Stimulated activated naive CD8-positive, alpha-beta T cell treated with anti-CD3 and anti-CD28 coated beads, Interleukin-15, Interleukin-2, amounts not matched to agents 100 ng/mL and 50 ng/mL, for 24 hours (primary cell): ENCODE measurements around the gene SFXN5.
"Not testable (repeated sequence)": the region's sequence is repeated elsewhere in the genome, so short reads cannot be mapped to it uniquely, and the experiment has no call there.

Source experiments
- H3K27ac Mint-ChIP-seq: one replicate; pipeline ENCODE4 v1.8.0; 2021; ENCODE audit warnings: mild to moderate bottlenecking, mixed read lengths
- H3K27me3 Mint-ChIP-seq: one replicate; pipeline ENCODE4 v1.8.0; 2021; ENCODE audit warnings: mixed read lengths
- H3K36me3 Mint-ChIP-seq: one replicate; pipeline ENCODE4 v1.8.0; 2021; ENCODE audit warnings: low read depth, mixed read lengths
- H3K4me1 Mint-ChIP-seq: one replicate; pipeline ENCODE4 v1.8.0; 2021; ENCODE audit warnings: low read depth, mixed read lengths
- H3K4me3 Mint-ChIP-seq: one replicate; pipeline ENCODE4 v1.8.0; 2021; ENCODE audit warnings: mild to moderate bottlenecking, mixed read lengths
- H3K9me3 Mint-ChIP-seq: one replicate; pipeline ENCODE4 v1.8.0; 2021; ENCODE audit warnings: mixed read lengths

The SFXN5 gene

GRCh38 chr2:73107211-73107926 lies 35.9 kb upstream of the SFXN5 start:
- Mint-ChIP-seq H3K27me3 (peaks cover 7% of the 10 kb centered on the region), H3K36me3 (no peaks in the 10 kb centered on the region), H3K27ac (no peak overlapping the region), H3K9me3 (no peaks in the 10 kb centered on the region), H3K4me1 (peaks cover 19% of the 10 kb centered on the region), H3K4me3 (no peak overlapping the region)

- H3K27ac Mint-ChIP-seq, result no peak overlapping the region
- no peak overlapping the region for H3K4me3 Mint-ChIP-seq
- peaks cover 7% of the 10 kb centered on the region for H3K27me3 Mint-ChIP-seq
- no peaks in the 10 kb centered on the region for H3K9me3 Mint-ChIP-seq
- peaks cover 16% of the 10 kb centered on the region for H3K4me1 Mint-ChIP-seq
- H3K36me3 Mint-ChIP-seq, result no peaks in the 10 kb centered on the region
Measured at GRCh38 chr2:73106791-73107190, 35.3 kb upstream of the SFXN5 start.

GRCh38 chr2:73105511-73105971 lies 34.0 kb upstream of the SFXN5 start:
- no peaks in the 10 kb centered on the region for H3K36me3 Mint-ChIP-seq
- H3K9me3 Mint-ChIP-seq, result no peaks in the 10 kb centered on the region
- no peak overlapping the region for H3K27ac Mint-ChIP-seq
- peaks cover 3% of the 10 kb centered on the region for H3K4me1 Mint-ChIP-seq
- no peaks in the 10 kb centered on the region for H3K27me3 Mint-ChIP-seq
- H3K4me3 Mint-ChIP-seq, result no peak overlapping the region

- no peaks in the 10 kb centered on the region for H3K9me3 Mint-ChIP-seq
- no peak overlapping the region for H3K27ac Mint-ChIP-seq
- H3K27me3 Mint-ChIP-seq, result no peaks in the 10 kb centered on the region
- no peak overlapping the region for H3K4me3 Mint-ChIP-seq
- no peaks in the 10 kb centered on the region for H3K36me3 Mint-ChIP-seq
- H3K4me1 Mint-ChIP-seq, result peaks cover 2% of the 10 kb centered on the region
Measured at GRCh38 chr2:73104933-73105332, 33.4 kb upstream of the SFXN5 start.

- no peaks in the 10 kb centered on the region for H3K4me1 Mint-ChIP-seq
- H3K27me3 Mint-ChIP-seq, result no peaks in the 10 kb centered on the region
- H3K4me3 Mint-ChIP-seq, result no peak overlapping the region
- no peaks in the 10 kb centered on the region for H3K9me3 Mint-ChIP-seq
- no peak overlapping the region for H3K27ac Mint-ChIP-seq
- H3K36me3 Mint-ChIP-seq, result no peaks in the 10 kb centered on the region
Measured at GRCh38 chr2:73103018-73103542, 31.6 kb upstream of the SFXN5 start.

GRCh38 chr2:73101626-73102256 lies 30.2 kb upstream of the SFXN5 start:
- no peaks in the 10 kb centered on the region for H3K4me1 Mint-ChIP-seq
- no peak overlapping the region for H3K4me3 Mint-ChIP-seq
- no peaks in the 10 kb centered on the region for H3K27me3 Mint-ChIP-seq
- no peaks in the 10 kb centered on the region for H3K36me3 Mint-ChIP-seq
- no peak overlapping the region for H3K27ac Mint-ChIP-seq
- no peaks in the 10 kb centered on the region for H3K9me3 Mint-ChIP-seq

GRCh38 chr2:73100956-73101355 lies 29.4 kb upstream of the SFXN5 start:
- no peak overlapping the region for H3K27ac Mint-ChIP-seq
- H3K4me1 Mint-ChIP-seq, result no peaks in the 10 kb centered on the region
- no peaks in the 10 kb centered on the region for H3K9me3 Mint-ChIP-seq
- H3K27me3 Mint-ChIP-seq, result no peaks in the 10 kb centered on the region
- H3K4me3 Mint-ChIP-seq, result no peak overlapping the region
- no peaks in the 10 kb centered on the region for H3K36me3 Mint-ChIP-seq

GRCh38 chr2:73099486-73099885 lies 28.0 kb upstream of the SFXN5 start:
- no peak overlapping the region for H3K27ac Mint-ChIP-seq
- no peaks in the 10 kb centered on the region for H3K4me1 Mint-ChIP-seq
- no peaks in the 10 kb centered on the region for H3K9me3 Mint-ChIP-seq
- no peaks in the 10 kb centered on the region for H3K27me3 Mint-ChIP-seq
- no peak overlapping the region for H3K4me3 Mint-ChIP-seq
- no peaks in the 10 kb centered on the region for H3K36me3 Mint-ChIP-seq

GRCh38 chr2:73095910-73096309 lies 24.4 kb upstream of the SFXN5 start:
- Mint-ChIP-seq H3K36me3 (no peaks in the 10 kb centered on the region), H3K27me3 (no peaks in the 10 kb centered on the region), H3K4me3 (no peak overlapping the region), H3K9me3 (no peaks in the 10 kb centered on the region), H3K27ac (no peak overlapping the region), H3K4me1 (no peaks in the 10 kb centered on the region)

GRCh38 chr2:73093601-73094218 lies 22.2 kb upstream of the SFXN5 start:
- H3K4me3 Mint-ChIP-seq, H3K27me3 Mint-ChIP-seq, H3K36me3 Mint-ChIP-seq, H3K4me1 Mint-ChIP-seq, H3K9me3 Mint-ChIP-seq, H3K27ac Mint-ChIP-seq: not testable (repeated sequence)

- no peaks in the 10 kb centered on the region for H3K9me3 Mint-ChIP-seq
- no peaks in the 10 kb centered on the region for H3K36me3 Mint-ChIP-seq
- no peaks in the 10 kb centered on the region for H3K4me1 Mint-ChIP-seq
- no peaks in the 10 kb centered on the region for H3K27me3 Mint-ChIP-seq
- H3K27ac Mint-ChIP-seq, result no peak overlapping the region
- no peak overlapping the region for H3K4me3 Mint-ChIP-seq
Measured at GRCh38 chr2:73092146-73092783, 20.8 kb upstream of the SFXN5 start.

GRCh38 chr2:73091696-73092095 lies 20.2 kb upstream of the SFXN5 start:
- no peak overlapping the region for H3K27ac Mint-ChIP-seq
- H3K27me3 Mint-ChIP-seq, result no peaks in the 10 kb centered on the region
- H3K4me1 Mint-ChIP-seq, result no peaks in the 10 kb centered on the region
- no peaks in the 10 kb centered on the region for H3K36me3 Mint-ChIP-seq
- H3K4me3 Mint-ChIP-seq, result no peak overlapping the region
- H3K9me3 Mint-ChIP-seq, result no peaks in the 10 kb centered on the region

GRCh38 chr2:73091164-73091563 lies 19.7 kb upstream of the SFXN5 start:
- no peak overlapping the region for H3K4me3 Mint-ChIP-seq
- no peaks in the 10 kb centered on the region for H3K27me3 Mint-ChIP-seq
- no peak overlapping the region for H3K27ac Mint-ChIP-seq
- no peaks in the 10 kb centered on the region for H3K9me3 Mint-ChIP-seq
- H3K4me1 Mint-ChIP-seq, result no peaks in the 10 kb centered on the region
- H3K36me3 Mint-ChIP-seq, result no peaks in the 10 kb centered on the region

GRCh38 chr2:73089270-73090030 lies 17.9 kb upstream of the SFXN5 start:
- H3K36me3 Mint-ChIP-seq, result no peaks in the 10 kb centered on the region
- no peaks in the 10 kb centered on the region for H3K4me1 Mint-ChIP-seq
- no peak overlapping the region for H3K4me3 Mint-ChIP-seq
- H3K27me3 Mint-ChIP-seq, result no peaks in the 10 kb centered on the region
- no peak overlapping the region for H3K27ac Mint-ChIP-seq
- H3K9me3 Mint-ChIP-seq, result no peaks in the 10 kb centered on the region
